Neural cell (in vitro differentiated cells): Measurements from ENCODE around the gene GLB1L2. TPM values are rescaled to one million over a fixed set of nuclear protein-coding genes. Genes with fewer than 3 reads are reported as not detected.

Experiments used
- H2AFZ ChIP-seq: fragments of 200-600, 300-800 bp; sonication (generic), shearing (Covaris generic); 2 replicates; pipeline ENCODE4 v1.6.0; 2014; ENCODE audit warnings: low read depth, mild to moderate bottlenecking, antibody characterized with exemption, low read length, moderate library complexity
- H3F3A ChIP-seq: fragments of 200-600 bp; shearing (Covaris generic); 2 replicates; pipeline ENCODE4 v1.6.1; 2016; ENCODE audit warnings: mild to moderate bottlenecking, moderate library complexity, mixed read lengths, antibody characterized with exemption, low read length; ENCODE audit not compliant: insufficient read depth, poor library complexity, severe bottlenecking
- H3K27ac ChIP-seq: fragments of 200-600, 300-800 bp; sonication (generic), shearing (Covaris generic); 2 replicates; pipeline ENCODE4 v1.5.1; 2014; ENCODE audit warnings: mild to moderate bottlenecking, low read length, moderate library complexity
- H3K27me3 ChIP-seq: fragments of 300-800, 200-600 bp; sonication (generic), shearing (Covaris generic); 2 replicates; pipeline ENCODE4 v1.6.0; 2014; ENCODE audit warnings: mild to moderate bottlenecking, low read depth, low read length, moderate library complexity; ENCODE audit not compliant: insufficient read depth
- H3K36me3 ChIP-seq: fragments of 300-800, 200-600 bp; sonication (generic), shearing (Covaris generic); 2 replicates; pipeline ENCODE4 v1.5.1; 2014; ENCODE audit warnings: mild to moderate bottlenecking, antibody characterized with exemption, low read length, moderate library complexity; ENCODE audit not compliant: insufficient read depth
- H3K4me2 ChIP-seq: fragments of 300-800, 200-600 bp; sonication (generic), shearing (Covaris generic); 2 replicates; pipeline ENCODE4 v1.6.0; 2014; ENCODE audit warnings: mild to moderate bottlenecking, low read length
- H3K4me3 ChIP-seq: fragments of 300-800, 200-600 bp; sonication (generic), shearing (Covaris generic); 2 replicates; pipeline ENCODE4 v1.5.1; 2014; ENCODE audit warnings: mild to moderate bottlenecking, low read length, moderate library complexity
- H3K79me2 ChIP-seq: fragments of 200-600 bp; shearing (Covaris generic); replicated peaks from 2 replicates; pipeline ENCODE4 v1.6.0; 2014; ENCODE audit warnings: mild to moderate bottlenecking, low read length, moderate library complexity; ENCODE audit not compliant: insufficient read depth
- H3K9ac ChIP-seq: fragments of 300-800, 200-600 bp; sonication (generic), shearing (Covaris generic); 2 replicates; pipeline ENCODE4 v1.6.1; 2016; ENCODE audit warnings: mild to moderate bottlenecking, low read length, mixed read lengths
- H3K9me2 ChIP-seq: fragments of 200-600 bp; shearing (Covaris generic); 2 replicates; pipeline ENCODE4 v1.6.1; 2016; ENCODE audit warnings: mild to moderate bottlenecking, low read length, mixed read lengths; ENCODE audit not compliant: insufficient read depth
- H3K9me3 ChIP-seq: fragments of 200-600, 300-800 bp; sonication (generic), shearing (Covaris generic); 2 replicates; pipeline ENCODE4 v1.6.1; 2016; ENCODE audit warnings: mild to moderate bottlenecking, mixed run types, low read length, moderate library complexity, mixed read lengths
- H4K20me1 ChIP-seq: fragments of 200-600 bp; shearing (Covaris generic); 2 replicates; pipeline ENCODE4 v1.6.1; 2016; ENCODE audit warnings: mild to moderate bottlenecking, mixed run types; ENCODE audit not compliant: insufficient read depth
- CTCF ChIP-seq: fragments of 450-650 bp; IDR thresholded peaks from 2 replicates; pipeline ENCODE4 v1.5.1; 2014; ENCODE audit warnings: antibody characterized with exemption, mild to moderate bottlenecking, moderate library complexity; ENCODE audit not compliant: poor library complexity, severe bottlenecking
- EP300 ChIP-seq: fragments of 450-650 bp; conservative IDR thresholded peaks from 2 replicates; pipeline ENCODE4 v1.6.1; 2014; ENCODE audit warnings: antibody characterized with exemption, mild to moderate bottlenecking, moderate library complexity; ENCODE audit not compliant: poor library complexity, severe bottlenecking
- EZH2 ChIP-seq: fragments of 200-600, 300-800 bp; shearing (Covaris generic), sonication (generic); IDR thresholded peaks from 2 replicates; pipeline ENCODE4 v1.6.1; 2014; ENCODE audit warnings: antibody characterized with exemption, low read length, borderline replicate concordance, mild to moderate bottlenecking; ENCODE audit not compliant: insufficient read depth, poor library complexity, severe bottlenecking
- MXI1 ChIP-seq: fragments of 450-650 bp; conservative IDR thresholded peaks from 2 replicates; pipeline ENCODE4 v1.6.1; 2014; ENCODE audit warnings: antibody characterized with exemption, mild to moderate bottlenecking; ENCODE audit not compliant: poor library complexity, severe bottlenecking
- POLR2AphosphoS5 ChIP-seq: IDR thresholded peaks from 2 replicates; pipeline ENCODE4 v1.6.1; 2012
- RAD21 ChIP-seq: fragments of 450-650 bp; conservative IDR thresholded peaks from 2 replicates; pipeline ENCODE4 v1.6.1; 2014; ENCODE audit warnings: antibody characterized with exemption, mild to moderate bottlenecking, moderate library complexity
- REST ChIP-seq: IDR thresholded peaks from 2 replicates; pipeline ENCODE4 v1.6.1; 2012; ENCODE audit warnings: borderline replicate concordance
- SMC3 ChIP-seq: fragments of 450-650 bp; conservative IDR thresholded peaks from 2 replicates; pipeline ENCODE4 v1.6.1; 2014; ENCODE audit warnings: antibody characterized with exemption, mild to moderate bottlenecking, moderate library complexity; ENCODE audit not compliant: poor library complexity
- TAF1 ChIP-seq: IDR thresholded peaks from 2 replicates; pipeline ENCODE4 v1.6.1; 2012; ENCODE audit warnings: low read depth
- polyA plus RNA-seq: library from polyadenylated mRNA; depleted of rRNA; stranded (reverse); fragments of >200 nt; gene quantifications from 2 replicates; pipeline ENCODE4 v1.2.3, GENCODE V29; 2014

GLB1L2 gene
- polyA plus RNA-seq, 1 donor from 2014 or later: 1.6 TPM

GRCh38 chr11:134349109-134349801, 17.5 kb downstream of the GLB1L2 start:
- Histone ChIP-seq H3K4me2 (no peak overlapping the region), H2AFZ (no peak overlapping the region), H3K9ac (no peak overlapping the region), H3F3A (no peaks in the 10 kb centered on the region), H3K79me2 (no peaks in the 10 kb centered on the region), H3K4me3 (no peak overlapping the region), H3K27ac (no peak overlapping the region), H3K9me2 (no peaks in the 10 kb centered on the region), H4K20me1 (no peaks in the 10 kb centered on the region), H3K36me3 (no peaks in the 10 kb centered on the region), H3K27me3 (no peaks in the 10 kb centered on the region), H3K9me3 (no peaks in the 10 kb centered on the region)
- TF ChIP-seq EZH2 (no peak), SMC3 (no peak), EP300 (no peak), POLR2AphosphoS5 (no peak), CTCF (no peak), MXI1 (no peak), REST (no peak), TAF1 (no peak), RAD21 (no peak)

- Histone ChIP-seq H3K79me2 (no peaks in the 10 kb centered on the region), H3K4me3 (no peak overlapping the region), H3K4me2 (no peak overlapping the region), H3K9me2 (no peaks in the 10 kb centered on the region), H3K9me3 (no peaks in the 10 kb centered on the region), H3F3A (no peaks in the 10 kb centered on the region), H2AFZ (no peak overlapping the region), H3K27me3 (no peaks in the 10 kb centered on the region), H3K27ac (no peak overlapping the region), H4K20me1 (no peaks in the 10 kb centered on the region), H3K36me3 (no peaks in the 10 kb centered on the region), H3K9ac (no peak overlapping the region)
- TF ChIP-seq RAD21: no peak
- TF ChIP-seq SMC3: no peak
- no peak for TF ChIP-seq POLR2AphosphoS5
- no peak for TF ChIP-seq REST
These were observed 18.1 kb downstream of the GLB1L2 start for GRCh38 chr11:134349802-134350355.
